Endothelial cell (in vitro differentiated cells): ENCODE data around the gene RPTOR. TPM values are rescaled to one million over a fixed set of nuclear protein-coding genes. Genes with fewer than 3 reads are reported as not detected.

Experiments used
- DNase-seq: peaks from one replicate; pipeline ENCODE4 v3.0.0; 2021; ENCODE audit warnings: low spot score
- H3K27ac Mint-ChIP-seq: one replicate; pipeline ENCODE4 v1.8.0; 2021; ENCODE audit warnings: mixed read lengths, inconsistent platforms; ENCODE audit not compliant: unreplicated experiment
- H3K27me3 Mint-ChIP-seq: one replicate; pipeline ENCODE4 v1.8.0; 2021; ENCODE audit warnings: mild to moderate bottlenecking, moderate library complexity, mixed read lengths, inconsistent platforms; ENCODE audit not compliant: unreplicated experiment
- H3K36me3 Mint-ChIP-seq: one replicate; pipeline ENCODE4 v1.8.0; 2021; ENCODE audit warnings: mild to moderate bottlenecking, low read depth, mixed read lengths, inconsistent platforms; ENCODE audit not compliant: unreplicated experiment
- H3K4me1 Mint-ChIP-seq: one replicate; pipeline ENCODE4 v1.8.0; 2021; ENCODE audit warnings: mild to moderate bottlenecking, mixed read lengths, inconsistent platforms; ENCODE audit not compliant: unreplicated experiment
- H3K4me3 Mint-ChIP-seq: one replicate; pipeline ENCODE4 v1.8.0; 2021; ENCODE audit warnings: mild to moderate bottlenecking, mixed read lengths, inconsistent platforms; ENCODE audit not compliant: unreplicated experiment
- H3K9me3 Mint-ChIP-seq: one replicate; pipeline ENCODE4 v1.8.0; 2021; ENCODE audit warnings: mixed read lengths, inconsistent platforms; ENCODE audit not compliant: unreplicated experiment
- CTCF ChIP-seq: fragments of 200-600 bp; sonication (generic); IDR thresholded peaks from one replicate; pipeline ENCODE4 v1.5.0; 2021; ENCODE audit warnings: antibody characterized with exemption; ENCODE audit not compliant: unreplicated experiment
- total RNA-seq: library from RNA; stranded (reverse); fragmentation: NEBNext Ultra II Directional; extraction: Animal tissue kit (Norgen Biotek cat#: 25700); gene quantifications from one replicate; pipeline ENCODE4 v1.2.1, GENCODE V29; 2021; ENCODE audit not compliant: unreplicated experiment

RPTOR gene
- total RNA-seq, 1 donor from 2014 or later = 36.7 TPM

DNA sequence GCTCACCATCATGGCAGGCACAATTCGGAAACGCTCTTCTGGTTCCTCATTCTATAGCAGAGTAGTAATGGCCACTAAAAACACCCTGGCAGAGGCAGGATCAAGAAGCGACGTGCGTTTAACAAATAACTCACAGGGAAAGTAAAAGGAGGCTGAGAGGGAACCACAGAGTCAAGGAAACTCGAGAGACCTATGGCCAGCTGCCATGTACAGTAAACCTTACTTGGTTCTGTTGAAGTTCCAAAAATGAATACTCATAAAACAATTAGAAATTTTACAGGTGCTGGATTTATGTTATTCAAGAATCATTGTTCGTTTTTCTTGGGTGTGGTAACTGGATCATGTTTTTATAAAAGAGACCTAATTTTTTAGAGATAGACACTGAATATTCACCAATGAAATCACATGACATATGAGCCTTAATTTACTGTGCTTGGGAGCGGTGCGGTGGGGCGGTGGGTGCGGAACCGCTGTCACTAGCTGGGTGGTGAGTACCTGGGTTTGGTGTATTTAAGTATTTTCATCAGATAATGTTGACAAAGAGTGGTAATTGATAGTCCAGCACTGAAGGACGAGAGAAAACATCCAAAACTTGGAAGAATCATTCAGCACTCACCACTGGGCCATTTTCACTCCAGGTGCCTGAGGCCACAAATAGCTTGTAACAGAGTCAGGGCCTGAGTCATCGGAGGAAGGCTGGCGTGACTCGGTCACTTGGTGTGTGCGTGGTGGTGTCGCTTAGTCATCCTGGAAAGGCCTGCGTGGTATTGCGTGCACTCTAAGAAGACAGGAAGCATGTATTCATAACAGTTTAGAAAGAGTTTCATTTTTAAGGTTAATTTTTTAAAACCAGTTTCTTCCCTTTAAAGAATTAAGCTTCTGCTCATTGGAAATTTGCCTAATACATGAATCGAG is 311.6 kb downstream of the RPTOR start:
- Mint-ChIP-seq H3K36me3 (peaks cover 16% of the 10 kb centered on the region), H3K4me1 (peaks cover 9% of the 10 kb centered on the region), H3K9me3 (no peaks in the 10 kb centered on the region), H3K4me3 (no peak overlapping the region), H3K27ac (no peak overlapping the region), H3K27me3 (peaks cover 5% of the 10 kb centered on the region)
- TF ChIP-seq CTCF = no peak
- DNase-seq = no peak

GRCh38 chr17:80856863-80857755 is 312.5 kb downstream of the RPTOR start:
- TF ChIP-seq CTCF = no peak
- H3K36me3 Mint-ChIP-seq = peaks cover 16% of the 10 kb centered on the region
- H3K4me3 Mint-ChIP-seq = no peak overlapping the region
- DNase-seq = no peak
- H3K27me3 Mint-ChIP-seq = peaks cover 5% of the 10 kb centered on the region
- no peak overlapping the region for H3K27ac Mint-ChIP-seq
- H3K9me3 Mint-ChIP-seq = no peaks in the 10 kb centered on the region
- H3K4me1 Mint-ChIP-seq = peaks cover 13% of the 10 kb centered on the region

DNA sequence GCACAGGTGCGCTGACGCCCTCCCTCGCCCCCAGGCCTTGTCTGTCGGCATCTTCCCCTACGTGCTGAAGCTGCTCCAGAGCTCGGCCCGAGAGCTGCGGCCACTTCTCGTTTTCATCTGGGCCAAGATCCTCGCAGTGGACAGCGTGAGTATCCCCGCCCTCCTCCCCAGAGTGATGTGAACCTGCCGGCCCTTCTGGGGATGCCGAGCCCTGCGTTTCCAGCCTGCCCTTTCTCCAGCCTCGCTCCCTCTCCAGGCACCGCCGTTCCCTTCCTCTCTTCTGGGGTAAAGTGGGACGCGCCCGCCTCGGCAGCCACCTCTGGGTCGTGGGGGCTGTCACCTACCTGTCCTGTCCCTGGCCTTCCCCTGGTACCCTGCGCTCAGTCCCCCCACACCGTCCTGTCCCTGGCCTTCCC is 313.1 kb downstream of the RPTOR start:
- H3K9me3 Mint-ChIP-seq = no peaks in the 10 kb centered on the region
- peaks cover 13% of the 10 kb centered on the region for H3K4me1 Mint-ChIP-seq
- no peak for TF ChIP-seq CTCF
- DNase-seq = no peak
- no peak overlapping the region for H3K4me3 Mint-ChIP-seq
- H3K36me3 Mint-ChIP-seq = peaks cover 16% of the 10 kb centered on the region
- peaks cover 5% of the 10 kb centered on the region for H3K27me3 Mint-ChIP-seq
- no peak overlapping the region for H3K27ac Mint-ChIP-seq

- Mint-ChIP-seq H3K27ac (no peak overlapping the region), H3K36me3 (peaks cover 16% of the 10 kb centered on the region), H3K9me3 (no peaks in the 10 kb centered on the region), H3K27me3 (peaks cover 5% of the 10 kb centered on the region), H3K4me3 (no peak overlapping the region), H3K4me1 (peaks cover 13% of the 10 kb centered on the region)
- DNase-seq = no peak
- TF ChIP-seq CTCF = no peak
These were observed 313.8 kb downstream of the RPTOR start for GRCh38 chr17:80858301-80859001.
